B cell (primary cell): ENCODE results near the gene ZMPSTE24. TPM values are rescaled to one million over a fixed set of nuclear protein-coding genes. Genes with fewer than 3 reads are reported as not detected.

Source experiments
- ATAC-seq: fragments of 200-7000 bp; cut with Tn5 transposase; one replicate; pipeline ENCODE4 v1.10.0; 2021; ENCODE audit warnings: low read depth, mild to moderate bottlenecking, moderate number of reproducible peaks, moderate library complexity
- CTCF ChIA-PET: fragments of 350-600 bp; sonication (Branson Sonifier 250); formaldehyde crosslinking; loops from one replicate; lab custom pipeline; 2021; ENCODE audit warnings: antibody characterized with exemption, inconsistent platforms; lab: Charles Lee
- POLR2A ChIA-PET: fragments of 350-600 bp; sonication (Branson Sonifier 250); formaldehyde crosslinking; loops from one replicate; lab custom pipeline; 2021; ENCODE audit warnings: antibody characterized with exemption; lab: Charles Lee
- DNase-seq: peaks from one replicate; pipeline ENCODE4 v3.0.0; 2013
- H2AFZ ChIP-seq: 2 replicates; pipeline ENCODE4 v1.6.1; 2012; ENCODE audit warnings: mild to moderate bottlenecking, low read depth, low read length; ENCODE audit not compliant: insufficient read depth, poor library complexity, severe bottlenecking
- H3K27ac ChIP-seq, 2 donors: 1 replicate in 1 of 2; 2 replicates in 1 of 2; pipeline ENCODE4 v1.5.1; 2012 to 2013; ENCODE audit warnings: low read length in 2 of 2, mild to moderate bottlenecking in 2 of 2, moderate library complexity in 1 of 2
- H3K27me3 ChIP-seq, 4 experiments: fragments of 200-600 bp in 1 of 4; sonication (generic) in 1 of 4; replicated peaks in 1 of 4; 1 replicate in 2 of 4; 2 replicates in 2 of 4; pipeline versions ENCODE4 v1.6.1 to v1.7.0; 2013 to 2016; ENCODE audit warnings: low read length in 3 of 4, mild to moderate bottlenecking in 2 of 4, mixed read lengths in 1 of 4, moderate library complexity in 1 of 4; ENCODE audit not compliant: insufficient read depth in 4 of 4, control insufficient read depth in 3 of 4; ENCODE audit errors: control extremely low read depth in 1 of 4
- H3K36me3 ChIP-seq, 2 experiments: replicated peaks in 1 of 2; 1 replicate in 1 of 2; 2 replicates in 1 of 2; pipeline versions ENCODE4 v1.6.1 to v1.7.1; 2013; ENCODE audit warnings: low read length in 1 of 2; ENCODE audit not compliant: insufficient read depth in 2 of 2, control insufficient read depth in 1 of 2; ENCODE audit errors: control extremely low read depth in 1 of 2, extremely low read depth in 1 of 2
- H3K4me1 ChIP-seq, 2 donors: fragments of 200-600 bp in 1 of 2; sonication (generic) in 1 of 2; 1 replicate in 1 of 2; 2 replicates in 1 of 2; pipeline versions ENCODE4 v1.5.1 to v1.6.1; 2013 to 2017; ENCODE audit warnings: low read length in 2 of 2; ENCODE audit not compliant: control insufficient read depth in 2 of 2, insufficient read depth in 2 of 2
- H3K4me2 ChIP-seq: replicated peaks from 2 replicates; pipeline ENCODE3; 2012; ENCODE audit warnings: mild to moderate bottlenecking, low read depth, low read length; ENCODE audit not compliant: poor library complexity, severe bottlenecking
- H3K4me3 ChIP-seq, 5 experiments: fragments of 200-600 bp in 1 of 5; sonication (generic) in 1 of 5; 1 replicate in 3 of 5; 2 replicates in 2 of 5; pipeline versions ENCODE4 v1.5.1 to v1.7.0; 2011 to 2016; ENCODE audit warnings: low read length in 4 of 5, mild to moderate bottlenecking in 4 of 5, low read depth in 2 of 5, control low read depth in 1 of 5, moderate library complexity in 1 of 5; ENCODE audit not compliant: insufficient read depth in 1 of 5; ENCODE audit errors: control extremely low read depth in 1 of 5, extremely low read depth in 1 of 5
- H3K79me2 ChIP-seq: fragments of 200-600 bp; sonication (generic); one replicate; pipeline ENCODE4 v1.6.0; 2016; ENCODE audit warnings: low read length; ENCODE audit not compliant: control insufficient read depth, insufficient read depth
- H3K9ac ChIP-seq: fragments of 200-600 bp; sonication (generic); 2 replicates; pipeline ENCODE4 v1.6.1; 2017; ENCODE audit warnings: mild to moderate bottlenecking, low read length, moderate library complexity
- H3K9me3 ChIP-seq, 3 donors: one replicate each; pipeline versions ENCODE4 v1.6.1 to v1.7.1; 2013; ENCODE audit warnings: low read length in 2 of 3; ENCODE audit not compliant: control insufficient read depth in 2 of 3, insufficient read depth in 1 of 3; ENCODE audit errors: control extremely low read depth in 1 of 3
- H4K20me1 ChIP-seq: 2 replicates; pipeline ENCODE4 v1.6.0; 2012; ENCODE audit warnings: mild to moderate bottlenecking, low read length; ENCODE audit not compliant: insufficient read depth, control insufficient read depth, poor library complexity, severe bottlenecking
- H3K27ac Mint-ChIP-seq: one replicate; pipeline ENCODE4 v1.8.0; 2021; ENCODE audit warnings: mixed read lengths
- H3K27me3 Mint-ChIP-seq: one replicate; pipeline ENCODE4 v1.8.0; 2021; ENCODE audit warnings: mixed read lengths
- H3K4me1 Mint-ChIP-seq: one replicate; pipeline ENCODE4 v1.8.0; 2021; ENCODE audit warnings: mixed read lengths
- H3K4me3 Mint-ChIP-seq: one replicate; pipeline ENCODE4 v1.8.0; 2021; ENCODE audit warnings: mixed read lengths
- H3K9me3 Mint-ChIP-seq: one replicate; pipeline ENCODE4 v1.8.0; 2022; ENCODE audit warnings: mixed read lengths; ENCODE audit not compliant: insufficient read depth
- CTCF ChIP-seq: fragments of 200-600 bp; IDR thresholded peaks from one replicate; pipeline ENCODE4 v1.8.0; 2022; ENCODE audit warnings: antibody characterized with exemption, mild to moderate bottlenecking
- EZH2 ChIP-seq: IDR thresholded peaks from 2 replicates; pipeline ENCODE4 v1.6.1; 2012; ENCODE audit warnings: borderline replicate concordance, low read depth, mild to moderate bottlenecking, moderate library complexity, low read length; ENCODE audit not compliant: insufficient read depth, poor library complexity, severe bottlenecking
- WGBS: methylation state at CpG from one replicate; pipeline ENCODE4 v1.1.5; 2013; ENCODE audit warnings: missing lambda C conversion rate; ENCODE audit not compliant: insufficient coverage; 5-methylcytosine and 5-hydroxymethylcytosine counted together
- intact Hi-C: fragments of 100-400 bp; cut with micrococcal nuclease; formaldehyde crosslinking; loops from one replicate; pipeline ENCODE4 v1.10.0; 2022
- polyA plus RNA-seq: library from polyadenylated mRNA; depleted of rRNA; stranded (reverse); fragments of >200 nt; gene quantifications from 2 replicates; pipeline ENCODE4 v1.2.3, GENCODE V29; 2012
- total RNA-seq, 2 donors: library from RNA; stranded (reverse); fragments of 120-200 nt in 1 of 2; gene quantifications; 1 replicate in 1 of 2; 2 replicates in 1 of 2; pipeline versions ENCODE4 v1.2.3 to v1.2.4, GENCODE V29; 2013 to 2022

ZMPSTE24 gene
- total and polyA plus RNA-seq, 2 donors (not counting 1 experiment from before 2014, with no cell fraction given) = 3.5 to 18.5 TPM

GRCh38 chr1:40247655-40248054, 10.4 kb upstream of the ZMPSTE24 start, which contains the start of gene TMCO2:
Gene TMCO2, plus strand, starts transcription at chr1:40247937. Its CDS starts 57 bp downstream, at chr1:40247994.
- Mint-ChIP-seq H3K27me3 (no peaks in the 10 kb centered on the region), H3K4me3 (no peak within 1 kb of the TSS), H3K9me3 (no peaks in the 10 kb centered on the region), H3K4me1 (no peaks in the 10 kb centered on the region), H3K27ac (no peak within 1 kb of the TSS)
- H3K27ac ChIP-seq = no peak within 1 kb of the TSS
- TF ChIP-seq EZH2 (no peak), CTCF (no peak)
- ChIA-PET POLR2A (no interaction called here), CTCF (interaction anchor here (0.7 kb wide), 1 partner anchor 799 kb away, joined by 3 read pairs; no protein-coding TSS in a partner anchor)
- no peak within 1 kb of the TSS for H3K4me2 ChIP-seq
- no peaks in the 10 kb centered on the region for H3K36me3 ChIP-seq
- DNase-seq = no peak
- no peaks in the 10 kb centered on the region for H3K27me3 ChIP-seq
- H3K9me3 ChIP-seq = no peaks in the 10 kb centered on the region
- H3K4me3 ChIP-seq = no peak within 1 kb of the TSS
- H2AFZ ChIP-seq = no peak within 1 kb of the TSS
- H4K20me1 ChIP-seq = no peaks in the 10 kb centered on the region
- H3K4me1 ChIP-seq = no peaks in the 10 kb centered on the region
- H3K9ac ChIP-seq = no peak within 1 kb of the TSS
- intact Hi-C loops = no loop called here
- no CpG with 5 or more reads among the region's 1 CpG for WGBS
- no peaks in the 10 kb centered on the region for H3K79me2 ChIP-seq
- ATAC-seq = no peak

- Histone ChIP-seq H3K4me3 (no peak overlapping the region), H3K4me1 (no peaks in the 10 kb centered on the region), H3K4me2 (no peak overlapping the region), H4K20me1 (no peaks in the 10 kb centered on the region), H2AFZ (no peak overlapping the region), H3K27ac (no peak overlapping the region), H3K79me2 (no peaks in the 10 kb centered on the region), H3K9me3 (no peaks in the 10 kb centered on the region), H3K27me3 (no peaks in the 10 kb centered on the region), H3K9ac (no peak overlapping the region), H3K36me3 (no peaks in the 10 kb centered on the region)
- Mint-ChIP-seq H3K4me3 (no peak overlapping the region), H3K27ac (no peak overlapping the region), H3K27me3 (no peaks in the 10 kb centered on the region), H3K9me3 (no peaks in the 10 kb centered on the region), H3K4me1 (no peaks in the 10 kb centered on the region)
- DNase-seq (no peak), ATAC-seq (no peak)
- ChIA-PET POLR2A (no interaction called here), CTCF (no interaction called here)
- TF ChIP-seq CTCF (no peak), EZH2 (no peak)
- intact Hi-C loops = no loop called here
Observed at GRCh38 chr1:40248412-40248811, 9.6 kb upstream of the ZMPSTE24 start.
